ENCODE measurements around the gene NCAM1.

DNA sequence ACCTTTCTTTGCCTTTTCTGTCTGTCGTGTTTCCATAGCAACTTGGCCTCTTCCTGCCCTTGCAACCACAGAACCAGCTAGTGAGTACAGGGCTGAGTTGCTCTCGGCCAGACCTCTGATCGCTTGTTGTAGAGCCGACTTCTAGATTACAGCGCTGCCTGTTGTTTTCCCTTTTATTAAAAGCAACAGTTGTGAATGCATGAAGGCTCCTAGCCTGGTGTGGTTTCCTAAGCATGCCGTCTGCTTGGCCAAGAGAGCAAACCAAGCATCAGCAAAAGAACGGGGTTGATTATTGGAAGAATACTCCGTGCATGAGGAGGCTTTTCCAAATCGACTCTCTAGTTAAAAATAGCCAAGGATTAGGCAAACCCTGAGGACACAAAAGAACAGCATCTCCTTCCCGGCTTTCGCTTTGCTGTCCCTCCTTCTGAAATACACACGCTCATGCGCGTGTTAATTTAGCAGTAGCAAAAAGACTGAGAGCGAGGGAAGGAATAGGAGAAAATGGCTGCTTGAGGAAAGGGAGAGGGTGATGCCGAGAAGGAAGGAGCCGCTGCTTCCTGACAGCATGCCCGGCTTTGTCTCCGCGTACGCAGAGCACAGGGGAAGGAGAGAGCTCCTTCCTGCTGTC is 281.7 kb downstream of the NCAM1 start:
- TF ChIP-seq SMAD1 (IDR thresholded peaks at IDR 0.05; ENCODE audit: low read depth, low read length, partially characterized antibody) (no peak), ZNF561 (CRISPR knock-in tag; conservative IDR thresholded peaks at IDR 0.05) (no peak), POLR2AphosphoS5 (IDR thresholded peaks at IDR 0.05; ENCODE audit: control insufficient read depth, insufficient read depth, low read depth, low read length) (no peak), MAZ (CRISPR knock-in tag; conservative IDR thresholded peaks at IDR 0.05 in 1 of 2, IDR thresholded peaks at IDR 0.05 in 1 of 2) (no peak), CHCHD3 (CRISPR knock-in tag; IDR thresholded peaks at IDR 0.05) (no peak), KLF13 (tag; IDR thresholded peaks at IDR 0.05; ENCODE audit: borderline replicate concordance, low read depth) (no peak), KDM5B (IDR thresholded peaks at IDR 0.05; ENCODE audit: insufficient replicate concordance, low read depth, low read length) (no peak), TEAD4 (IDR thresholded peaks at IDR 0.05; ENCODE audit: low read length) (no peak), TEAD4 (CRISPR knock-in tag; IDR thresholded peaks at IDR 0.05; ENCODE audit: borderline replicate concordance) (no peak), ZEB2 (IDR thresholded peaks at IDR 0.05) (no peak), ZNF143 (CRISPR knock-in tag; IDR thresholded peaks at IDR 0.05) (no peak), DMBX1 (CRISPR knock-in tag; IDR thresholded peaks at IDR 0.05; ENCODE audit: borderline replicate concordance) (no peak), GABPA (tag; conservative IDR thresholded peaks at IDR 0.05; ENCODE audit: low read depth) (no peak)
- TF ChIP-seq, protein P1, sequence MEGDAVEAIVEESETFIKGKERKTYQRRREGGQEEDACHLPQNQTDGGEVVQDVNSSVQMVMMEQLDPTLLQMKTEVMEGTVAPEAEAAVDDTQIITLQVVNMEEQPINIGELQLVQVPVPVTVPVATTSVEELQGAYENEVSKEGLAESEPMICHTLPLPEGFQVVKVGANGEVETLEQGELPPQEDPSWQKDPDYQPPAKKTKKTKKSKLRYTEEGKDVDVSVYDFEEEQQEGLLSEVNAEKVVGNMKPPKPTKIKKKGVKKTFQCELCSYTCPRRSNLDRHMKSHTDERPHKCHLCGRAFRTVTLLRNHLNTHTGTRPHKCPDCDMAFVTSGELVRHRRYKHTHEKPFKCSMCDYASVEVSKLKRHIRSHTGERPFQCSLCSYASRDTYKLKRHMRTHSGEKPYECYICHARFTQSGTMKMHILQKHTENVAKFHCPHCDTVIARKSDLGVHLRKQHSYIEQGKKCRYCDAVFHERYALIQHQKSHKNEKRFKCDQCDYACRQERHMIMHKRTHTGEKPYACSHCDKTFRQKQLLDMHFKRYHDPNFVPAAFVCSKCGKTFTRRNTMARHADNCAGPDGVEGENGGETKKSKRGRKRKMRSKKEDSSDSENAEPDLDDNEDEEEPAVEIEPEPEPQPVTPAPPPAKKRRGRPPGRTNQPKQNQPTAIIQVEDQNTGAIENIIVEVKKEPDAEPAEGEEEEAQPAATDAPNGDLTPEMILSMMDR (IDR thresholded peaks at IDR 0.05 in 2 of 3, conservative IDR thresholded peaks at IDR 0.05 in 1 of 3; ENCODE audit: insufficient read depth in 2 of 3, low read depth in 1 of 3, low read length in 3 of 3): no peak
- TF ChIP-seq, protein P2, sequence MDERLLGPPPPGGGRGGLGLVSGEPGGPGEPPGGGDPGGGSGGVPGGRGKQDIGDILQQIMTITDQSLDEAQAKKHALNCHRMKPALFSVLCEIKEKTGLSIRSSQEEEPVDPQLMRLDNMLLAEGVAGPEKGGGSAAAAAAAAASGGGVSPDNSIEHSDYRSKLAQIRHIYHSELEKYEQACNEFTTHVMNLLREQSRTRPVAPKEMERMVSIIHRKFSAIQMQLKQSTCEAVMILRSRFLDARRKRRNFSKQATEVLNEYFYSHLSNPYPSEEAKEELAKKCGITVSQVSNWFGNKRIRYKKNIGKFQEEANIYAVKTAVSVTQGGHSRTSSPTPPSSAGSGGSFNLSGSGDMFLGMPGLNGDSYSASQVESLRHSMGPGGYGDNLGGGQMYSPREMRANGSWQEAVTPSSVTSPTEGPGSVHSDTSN (CRISPR knock-in tag; IDR thresholded peaks at IDR 0.05; ENCODE audit: low read depth): no peak
- TF ChIP-seq, protein P2 (tag; conservative IDR thresholded peaks at IDR 0.05; ENCODE audit: low read depth): no peak

Measured in K562 (cell line).